HEK293 (cell line): ENCODE results near the gene PSMD13.

Experiments
- CTCF ChIA-PET: fragments of 350-600 bp; formaldehyde crosslinking; extraction: SDS; loops from one replicate; lab custom pipeline; 2021; ENCODE audit warnings: antibody characterized with exemption; lab: Yijun Ruan, JAX
- POLR2A ChIA-PET: fragments of 300-600 bp; formaldehyde crosslinking; extraction: SDS; loops from one replicate; lab custom pipeline; 2020; ENCODE audit warnings: antibody characterized with exemption, inconsistent platforms; lab: Yijun Ruan, JAX
- H3K27ac ChIP-seq: fragments of 200-500 bp; sonication (Bioruptor generic); 2 replicates; pipeline ENCODE4 v1.5.1; 2014; ENCODE audit warnings: low read depth, low read length, control low read depth, inconsistent platforms; ENCODE audit errors: extremely low read depth
- H3K36me3 ChIP-seq, 2 experiments: fragments of 200-500 bp in 1 of 2; sonication (Bioruptor generic) in 1 of 2; 1 replicate in 1 of 2; 2 replicates in 1 of 2; pipeline ENCODE4 v1.5.1; 2014 to 2017; ENCODE audit warnings: inconsistent platforms in 2 of 2, low read length in 2 of 2; ENCODE audit not compliant: control insufficient read depth in 2 of 2, insufficient read depth in 1 of 2
- H3K4me1 ChIP-seq: fragments of 200-500 bp; sonication (Bioruptor generic); 2 replicates; pipeline ENCODE4 v1.5.1; 2014; ENCODE audit warnings: mild to moderate bottlenecking, low read length, inconsistent platforms; ENCODE audit not compliant: control insufficient read depth, insufficient read depth
- H3K4me3 ChIP-seq: 2 replicates; pipeline ENCODE4 v1.5.1; 2011; ENCODE audit warnings: low read depth, mild to moderate bottlenecking, control low read depth, low read length, moderate library complexity
- H3K9me3 ChIP-seq: fragments of 200-500 bp; sonication (Bioruptor generic); 2 replicates; pipeline ENCODE4 v1.5.1; 2014; ENCODE audit warnings: low read depth, low read length, inconsistent platforms; ENCODE audit not compliant: control insufficient read depth, insufficient read depth
- GLI4 ChIP-seq: fragments of 450-650 bp; formaldehyde crosslinking; IDR thresholded peaks from 2 replicates; pipeline ENCODE4 v1.5.1; 2016; ENCODE audit warnings: missing biosample characterization, missing genetic modification characterization
- INSM2 ChIP-seq: fragments of 450-650 bp; formaldehyde crosslinking; IDR thresholded peaks from 2 replicates; pipeline ENCODE4 v1.5.1; 2016; ENCODE audit warnings: missing biosample characterization, missing genetic modification characterization
- KLF7 ChIP-seq: fragments of 450-650 bp; formaldehyde crosslinking; IDR thresholded peaks from 2 replicates; pipeline ENCODE4 v1.5.1; 2016; ENCODE audit warnings: missing biosample characterization, missing genetic modification characterization, borderline replicate concordance
- MEIS1 ChIP-seq: sonication (generic); formaldehyde crosslinking; IDR thresholded peaks from 2 replicates; pipeline ENCODE4 v1.8.1; 2022; ENCODE audit warnings: missing genetic modification reagents, mild to moderate bottlenecking, borderline replicate concordance
- SETDB1 ChIP-seq: IDR thresholded peaks from one replicate; pipeline ENCODE4 v1.6.1; 2017; ENCODE audit warnings: mild to moderate bottlenecking, low read length, moderate library complexity, mixed read lengths; ENCODE audit not compliant: insufficient read length
- ZBTB11 ChIP-seq: fragments of 450-650 bp; formaldehyde crosslinking; conservative IDR thresholded peaks from 2 replicates; pipeline ENCODE4 v1.5.1; 2016; ENCODE audit warnings: low read depth, missing biosample characterization, missing genetic modification characterization
- ZBTB26 ChIP-seq: fragments of 450-650 bp; formaldehyde crosslinking; optimal IDR thresholded peaks from 2 replicates; pipeline ENCODE3; 2016; ENCODE audit warnings: missing biosample characterization, mild to moderate bottlenecking, missing genetic modification characterization
- ZNF133 ChIP-seq: fragments of 450-650 bp; formaldehyde crosslinking; IDR thresholded peaks from 2 replicates; pipeline ENCODE4 v1.5.1; 2016; ENCODE audit warnings: missing biosample characterization, missing genetic modification characterization
- ZNF146 ChIP-seq: fragments of 450-650 bp; formaldehyde crosslinking; IDR thresholded peaks from 2 replicates; pipeline ENCODE4 v1.5.1; 2016; ENCODE audit warnings: missing biosample characterization, missing genetic modification characterization
- ZNF350 ChIP-seq: fragments of 450-650 bp; formaldehyde crosslinking; IDR thresholded peaks from 2 replicates; pipeline ENCODE4 v1.5.0; 2017; ENCODE audit warnings: missing biosample characterization, mild to moderate bottlenecking, missing genetic modification characterization
- ZNF37A ChIP-seq: fragments of 450-650 bp; IDR thresholded peaks from 2 replicates; pipeline ENCODE4 v1.5.1; 2018; ENCODE audit warnings: missing biosample characterization, missing genetic modification characterization
- ZNF473 ChIP-seq: fragments of 450-650 bp; formaldehyde crosslinking; IDR thresholded peaks from 2 replicates; pipeline ENCODE4 v1.5.1; 2017; ENCODE audit warnings: missing biosample characterization, missing genetic modification characterization
- ZNF629 ChIP-seq: fragments of 450-650 bp; formaldehyde crosslinking; IDR thresholded peaks from 2 replicates; pipeline ENCODE4 v1.5.1; 2017; ENCODE audit warnings: missing biosample characterization, missing genetic modification characterization
- ZNF704 ChIP-seq: fragments of 450-650 bp; formaldehyde crosslinking; IDR thresholded peaks from 2 replicates; pipeline ENCODE4 v1.5.1; 2016; ENCODE audit warnings: missing biosample characterization, missing genetic modification characterization
- ZNF747 ChIP-seq: fragments of 450-650 bp; formaldehyde crosslinking; IDR thresholded peaks from 2 replicates; pipeline ENCODE4 v1.5.1; 2016; ENCODE audit warnings: missing biosample characterization, missing genetic modification characterization
- ZSCAN4 ChIP-seq: fragments of 450-650 bp; formaldehyde crosslinking; IDR thresholded peaks from 2 replicates; pipeline ENCODE4 v1.5.1; 2017; ENCODE audit warnings: missing biosample characterization, missing genetic modification characterization

Gene PSMD13

GRCh38 chr11:253160-253885 is 16.5 kb downstream of the PSMD13 start:
- Histone ChIP-seq H3K4me3 (no peak overlapping the region), H3K36me3 (peaks cover 0 to 54% of the 10 kb centered on the region in 2 experiments; a peak in 1 of 3 replicates), H3K4me1 (no peaks in the 10 kb centered on the region), H3K9me3 (no peaks in the 10 kb centered on the region), H3K27ac (no peak overlapping the region)
- TF ChIP-seq ZNF747 (tag by site-specific recombination) (no peak), KLF7 (tag by site-specific recombination) (no peak), ZBTB11 (tag by site-specific recombination) (no peak), GLI4 (tag by site-specific recombination) (no peak), ZSCAN4 (tag by site-specific recombination) (no peak), ZNF629 (tag by site-specific recombination) (no peak), ZBTB26 (no peak)
- ChIA-PET POLR2A (no interaction called here), CTCF (interaction anchor here (0.7 to 1.2 kb wide), 3 partner anchors 16 to 195 kb away, joined by 3 to 4 read pairs (median 4); no protein-coding TSS in a partner anchor)

- Histone ChIP-seq H3K4me1 (no peaks in the 10 kb centered on the region), H3K4me3 (no peak overlapping the region), H3K9me3 (no peaks in the 10 kb centered on the region), H3K36me3 (peaks cover 0 to 48% of the 10 kb centered on the region in 2 experiments; a peak in 1 of 3 replicates), H3K27ac (no peak overlapping the region)
- ChIA-PET POLR2A (interaction anchor here (1.6 kb wide), 1 partner anchor 46 kb away, joined by 5 read pairs; the partner anchor contains the start of genes BET1L and RIC8A), CTCF (interaction anchor here (0.6 to 1.2 kb wide), 4 partner anchors 16 to 195 kb away, joined by 3 to 4 read pairs (median 4); no protein-coding TSS in a partner anchor)
- no peak for TF ChIP-seq ZNF146
- no peak for TF ChIP-seq ZNF37A
- no peak for TF ChIP-seq INSM2 (tag by site-specific recombination)
- no peak for TF ChIP-seq SETDB1
- no peak for TF ChIP-seq MEIS1 (CRISPR knock-in tag)
- no peak for TF ChIP-seq ZNF350 (tag by site-specific recombination)
- TF ChIP-seq ZNF133 (tag by site-specific recombination) = no peak
- no peak for TF ChIP-seq ZNF473
- no peak for TF ChIP-seq ZNF704
These were observed 17.1 kb downstream of the PSMD13 start for GRCh38 chr11:253886-254270.
